ENCODE results near the gene ACVRL1. TPM values are rescaled to one million over a fixed set of nuclear protein-coding genes. Genes with fewer than 3 reads are reported as not detected.

Gene ACVRL1
- total RNA-seq, 1 donor from 2014 or later = not detected

DNA sequence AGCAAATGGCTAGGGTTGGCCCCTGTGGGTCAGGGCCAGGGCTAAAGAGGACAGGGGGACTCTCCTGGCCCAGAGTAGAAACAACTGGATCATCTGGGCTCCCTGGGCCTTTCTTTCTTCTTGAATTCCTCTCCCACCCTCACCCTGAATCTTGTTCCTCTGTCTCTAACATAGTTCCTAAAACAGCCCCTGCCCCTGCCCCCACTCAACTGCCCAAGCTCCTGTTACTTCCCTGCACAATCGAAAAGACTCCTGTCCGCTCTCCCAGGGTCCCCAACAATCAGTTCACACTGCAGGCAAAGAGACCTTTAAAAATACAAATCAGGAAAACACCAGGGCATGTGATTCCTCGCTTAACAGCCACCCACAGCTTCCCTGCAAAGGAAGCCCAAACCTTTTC, 37.4 kb upstream of the ACVRL1 start:
- no peak for DNase-seq (ENCODE audit: extremely low spot score, unreplicated experiment)
- Mint-ChIP-seq H3K27ac (ENCODE audit: unreplicated experiment) (peak overlapping the region; percentile 3), H3K27me3 (ENCODE audit: unreplicated experiment) (peaks cover 5% of the 10 kb centered on the region), H3K4me3 (ENCODE audit: unreplicated experiment) (peak overlapping the region; percentile 27), H3K9me3 (ENCODE audit: unreplicated experiment) (no peaks in the 10 kb centered on the region), H3K36me3 (ENCODE audit: unreplicated experiment) (no peaks in the 10 kb centered on the region), H3K4me1 (ENCODE audit: unreplicated experiment) (peaks cover 42% of the 10 kb centered on the region)
- TF ChIP-seq, protein P1, sequence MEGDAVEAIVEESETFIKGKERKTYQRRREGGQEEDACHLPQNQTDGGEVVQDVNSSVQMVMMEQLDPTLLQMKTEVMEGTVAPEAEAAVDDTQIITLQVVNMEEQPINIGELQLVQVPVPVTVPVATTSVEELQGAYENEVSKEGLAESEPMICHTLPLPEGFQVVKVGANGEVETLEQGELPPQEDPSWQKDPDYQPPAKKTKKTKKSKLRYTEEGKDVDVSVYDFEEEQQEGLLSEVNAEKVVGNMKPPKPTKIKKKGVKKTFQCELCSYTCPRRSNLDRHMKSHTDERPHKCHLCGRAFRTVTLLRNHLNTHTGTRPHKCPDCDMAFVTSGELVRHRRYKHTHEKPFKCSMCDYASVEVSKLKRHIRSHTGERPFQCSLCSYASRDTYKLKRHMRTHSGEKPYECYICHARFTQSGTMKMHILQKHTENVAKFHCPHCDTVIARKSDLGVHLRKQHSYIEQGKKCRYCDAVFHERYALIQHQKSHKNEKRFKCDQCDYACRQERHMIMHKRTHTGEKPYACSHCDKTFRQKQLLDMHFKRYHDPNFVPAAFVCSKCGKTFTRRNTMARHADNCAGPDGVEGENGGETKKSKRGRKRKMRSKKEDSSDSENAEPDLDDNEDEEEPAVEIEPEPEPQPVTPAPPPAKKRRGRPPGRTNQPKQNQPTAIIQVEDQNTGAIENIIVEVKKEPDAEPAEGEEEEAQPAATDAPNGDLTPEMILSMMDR (IDR thresholded peaks at IDR 0.05) = no peak

- peak overlapping the region; percentile 3 for H3K27ac Mint-ChIP-seq (ENCODE audit: unreplicated experiment)
- H3K9me3 Mint-ChIP-seq (ENCODE audit: unreplicated experiment) = no peaks in the 10 kb centered on the region
- H3K36me3 Mint-ChIP-seq (ENCODE audit: unreplicated experiment) = no peaks in the 10 kb centered on the region
- no peak for DNase-seq (ENCODE audit: extremely low spot score, unreplicated experiment)
- no peak overlapping the region for H3K4me3 Mint-ChIP-seq (ENCODE audit: unreplicated experiment)
- H3K27me3 Mint-ChIP-seq (ENCODE audit: unreplicated experiment) = peaks cover 5% of the 10 kb centered on the region
- TF ChIP-seq, protein P1 (IDR thresholded peaks at IDR 0.05) = no peak
- peaks cover 36% of the 10 kb centered on the region for H3K4me1 Mint-ChIP-seq (ENCODE audit: unreplicated experiment)
Observed at GRCh38 chr12:51870504-51870903, 36.8 kb upstream of the ACVRL1 start.

DNA sequence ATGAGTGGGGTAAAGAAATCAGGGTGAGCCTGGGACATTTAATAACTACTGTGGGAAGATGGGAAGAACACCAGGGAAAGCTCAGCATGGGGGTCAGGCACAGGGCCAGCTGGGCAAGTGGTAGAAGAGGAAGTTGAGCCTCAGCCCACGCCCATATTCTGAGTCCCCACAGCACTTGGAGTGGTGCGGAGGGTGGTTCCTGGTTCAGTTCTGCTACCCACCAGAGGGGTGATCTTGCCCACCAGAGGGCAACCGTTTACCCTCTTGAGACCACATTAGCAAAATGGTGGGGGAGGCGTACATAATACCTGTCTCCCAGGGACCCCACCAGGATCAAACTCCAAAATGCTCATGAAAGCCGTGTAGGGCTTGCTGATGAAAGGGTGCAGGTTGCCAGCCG, 36.2 kb upstream of the ACVRL1 start:
- Mint-ChIP-seq H3K9me3 (ENCODE audit: unreplicated experiment) (no peaks in the 10 kb centered on the region), H3K27me3 (ENCODE audit: unreplicated experiment) (peaks cover 5% of the 10 kb centered on the region), H3K27ac (ENCODE audit: unreplicated experiment) (no peak overlapping the region), H3K4me1 (ENCODE audit: unreplicated experiment) (peaks cover 31% of the 10 kb centered on the region), H3K4me3 (ENCODE audit: unreplicated experiment) (no peak overlapping the region), H3K36me3 (ENCODE audit: unreplicated experiment) (no peaks in the 10 kb centered on the region)
- TF ChIP-seq, protein P1 (IDR thresholded peaks at IDR 0.05) = no peak
- no peak for DNase-seq (ENCODE audit: extremely low spot score, unreplicated experiment)

- Mint-ChIP-seq H3K4me1 (ENCODE audit: unreplicated experiment) (peaks cover 28% of the 10 kb centered on the region), H3K27ac (ENCODE audit: unreplicated experiment) (no peak overlapping the region), H3K27me3 (ENCODE audit: unreplicated experiment) (peaks cover 5% of the 10 kb centered on the region), H3K4me3 (ENCODE audit: unreplicated experiment) (no peak overlapping the region), H3K36me3 (ENCODE audit: unreplicated experiment) (no peaks in the 10 kb centered on the region), H3K9me3 (ENCODE audit: unreplicated experiment) (no peaks in the 10 kb centered on the region)
- TF ChIP-seq, protein P1 (IDR thresholded peaks at IDR 0.05) = no peak
- no peak for DNase-seq (ENCODE audit: extremely low spot score, unreplicated experiment)
Observed at GRCh38 chr12:51871918-51872688, 35.2 kb upstream of the ACVRL1 start.

GRCh38 chr12:51872689-51872981, 34.7 kb upstream of the ACVRL1 start:
- no peak for DNase-seq (ENCODE audit: extremely low spot score, unreplicated experiment)
- Mint-ChIP-seq H3K36me3 (ENCODE audit: unreplicated experiment) (no peaks in the 10 kb centered on the region), H3K27me3 (ENCODE audit: unreplicated experiment) (peaks cover 5% of the 10 kb centered on the region), H3K9me3 (ENCODE audit: unreplicated experiment) (no peaks in the 10 kb centered on the region), H3K4me3 (ENCODE audit: unreplicated experiment) (no peak overlapping the region), H3K27ac (ENCODE audit: unreplicated experiment) (no peak overlapping the region), H3K4me1 (ENCODE audit: unreplicated experiment) (peaks cover 27% of the 10 kb centered on the region)
- TF ChIP-seq, protein P1 (IDR thresholded peaks at IDR 0.05) = no peak

Measured in osteocyte (in vitro differentiated cells).